Putamen (tissue), 1 donor: ENCODE data around the gene MEX3D.
"Not testable (repeated sequence)": the region's sequence is repeated elsewhere in the genome, so short reads cannot be mapped to it uniquely, and the experiment has no call there.

Source experiments
- DNase-seq: peaks from one replicate; pipeline ENCODE4 v3.0.0-alpha.2; 2016; ENCODE audit warnings: low spot score

Gene MEX3D

DNA sequence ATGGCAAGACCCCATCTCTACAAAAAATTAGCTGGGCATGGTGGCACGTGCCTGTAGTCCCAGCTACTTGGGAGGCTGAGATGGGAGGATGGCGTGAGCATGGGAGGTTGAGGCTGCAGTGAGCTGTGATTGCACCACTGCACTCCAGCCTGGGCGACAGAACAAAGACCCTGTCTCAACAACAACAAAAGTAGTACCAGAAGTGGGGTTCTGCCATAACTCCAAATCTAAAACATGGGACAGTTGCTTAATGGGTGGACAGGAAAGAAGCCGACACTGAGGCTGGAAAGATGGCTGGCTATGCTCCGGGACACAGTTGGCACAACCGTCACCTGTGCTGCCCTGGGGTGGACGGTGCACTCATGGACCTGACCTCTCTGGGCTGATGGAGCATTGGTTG lies 32.4 kb downstream of the MEX3D start:
- not testable (repeated sequence) for DNase-seq

DNA sequence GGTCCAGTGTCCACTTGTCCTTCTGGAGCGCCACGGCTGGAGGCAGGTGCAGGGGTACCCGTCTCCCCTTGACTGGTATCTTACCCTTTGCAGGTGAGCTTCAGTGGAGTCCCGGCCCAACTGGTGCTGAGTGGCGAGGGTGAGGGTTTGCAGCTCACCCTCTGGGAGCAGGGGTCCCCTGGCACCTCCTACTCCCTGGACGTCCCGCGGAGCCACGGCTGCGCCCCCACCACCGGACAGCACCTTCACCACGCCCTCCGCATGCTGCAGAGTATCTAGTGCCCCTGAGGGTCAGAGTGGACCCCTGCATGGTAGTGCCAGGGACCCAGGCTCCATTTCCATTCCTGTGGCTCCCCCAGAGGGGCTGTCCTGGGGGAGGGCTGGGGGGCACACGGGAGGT lies 33.2 kb downstream of the MEX3D start:
- DNase-seq = no peak

DNA sequence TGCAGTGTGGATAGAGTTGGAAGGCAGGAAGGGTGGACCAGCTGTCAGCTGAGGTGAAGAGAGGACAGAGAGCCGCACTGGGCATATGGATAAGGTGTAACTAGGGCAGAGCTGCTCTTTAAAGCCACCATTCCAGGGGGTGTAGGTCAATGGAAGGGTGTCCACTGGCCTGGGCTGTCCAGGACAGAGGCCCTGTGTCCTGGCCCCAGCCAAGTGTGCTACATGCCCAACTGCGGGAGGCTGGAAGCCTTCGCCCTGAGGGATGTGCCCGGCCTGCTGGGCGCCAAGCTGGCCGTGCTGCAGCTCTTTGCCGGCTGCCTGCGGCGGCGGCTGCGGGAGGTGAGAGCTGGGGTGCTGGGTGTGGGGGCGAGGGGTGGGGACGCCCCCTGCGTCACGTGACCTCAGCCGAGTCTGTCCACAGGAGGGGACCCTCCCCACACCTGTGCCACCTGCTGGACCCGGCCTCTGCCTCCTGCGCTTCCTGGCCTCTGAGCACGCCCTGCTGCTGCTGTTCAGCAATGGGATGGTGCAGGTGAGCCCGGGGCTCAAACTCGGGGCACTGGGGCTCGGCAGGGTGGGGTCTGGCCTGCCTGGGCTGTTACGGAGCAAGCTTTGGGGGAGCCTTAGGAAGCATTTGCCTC lies 34.5 kb downstream of the MEX3D start:
- no peak for DNase-seq

DNA sequence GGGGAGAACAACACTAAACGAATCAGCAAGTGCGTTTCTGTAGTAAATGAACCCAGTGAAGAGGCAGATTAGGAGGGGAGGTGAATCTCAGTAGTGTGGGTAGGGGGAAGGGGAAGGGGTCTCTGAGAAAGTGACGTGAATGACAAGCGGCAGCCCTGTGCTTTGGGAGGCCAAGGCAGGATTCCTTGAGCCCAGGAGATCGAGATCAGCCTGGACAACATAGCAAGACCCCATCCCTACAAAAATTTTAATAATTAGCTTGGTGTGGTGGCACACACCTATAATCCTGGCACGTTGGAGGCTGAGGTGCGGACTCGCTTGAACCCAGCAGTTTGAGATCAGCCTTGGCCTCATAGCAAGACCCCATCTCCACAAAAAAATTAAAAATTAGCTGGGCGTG lies 36.1 kb downstream of the MEX3D start:
- DNase-seq = no peak

DNA sequence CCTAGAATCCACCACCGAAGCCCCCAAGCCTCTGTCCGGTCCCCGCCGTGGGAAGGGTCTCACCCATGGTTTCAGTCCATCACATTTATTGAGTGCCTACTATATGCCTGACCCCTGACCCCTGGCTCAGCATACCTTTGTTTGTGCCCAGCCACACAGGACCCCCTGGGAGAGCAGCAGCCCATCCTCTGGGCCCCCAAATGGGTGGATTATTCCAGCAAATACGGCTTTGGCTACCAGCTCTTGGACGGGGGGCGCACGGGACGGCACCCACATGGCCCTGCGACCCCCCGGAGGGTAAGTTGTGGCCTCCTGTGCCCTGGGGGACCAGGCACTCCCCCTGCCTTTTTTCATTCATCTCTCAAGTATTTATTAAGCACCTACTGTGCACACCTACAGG lies 36.5 kb downstream of the MEX3D start:
- no peak for DNase-seq

DNA sequence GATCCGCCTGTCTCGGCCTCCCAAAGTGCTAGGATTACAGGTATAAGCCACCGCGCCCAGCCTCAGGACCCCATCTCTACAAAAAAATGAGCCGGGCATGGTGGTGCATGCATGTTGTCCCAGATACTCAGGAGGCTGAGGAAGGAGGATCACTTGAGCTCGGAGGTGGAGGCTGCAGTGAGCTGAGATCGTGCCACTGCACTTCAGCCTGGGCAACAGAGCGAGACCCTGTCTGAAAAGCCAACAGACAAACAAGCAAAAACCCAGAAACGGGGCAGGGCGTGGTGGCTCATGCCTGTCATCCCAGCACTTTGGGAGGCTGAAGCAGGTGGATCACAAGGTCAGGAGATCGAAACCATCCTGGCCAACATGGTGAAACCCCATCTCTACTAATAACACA lies 37.3 kb downstream of the MEX3D start:
- not testable (repeated sequence) for DNase-seq

DNA sequence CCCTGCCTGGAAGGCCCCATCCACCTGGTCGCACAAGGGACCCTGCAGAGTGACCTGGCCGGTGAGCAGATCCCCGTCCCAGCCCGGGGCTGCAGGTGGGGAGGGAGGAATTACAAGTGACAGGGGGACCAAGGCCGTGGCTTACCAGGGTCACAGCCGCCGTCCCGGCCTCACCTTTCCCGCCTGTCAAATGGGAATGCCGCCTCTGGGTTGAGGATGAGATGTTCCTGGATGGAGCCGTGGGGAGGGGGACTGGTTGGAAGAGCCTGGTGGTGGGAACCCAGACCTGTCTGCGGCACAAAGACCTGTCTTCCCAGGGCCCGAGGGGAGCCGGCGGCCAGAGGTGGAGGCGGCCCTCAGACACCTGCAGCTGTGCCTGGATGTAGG lies 38.7 kb downstream of the MEX3D start:
- no peak for DNase-seq

DNA sequence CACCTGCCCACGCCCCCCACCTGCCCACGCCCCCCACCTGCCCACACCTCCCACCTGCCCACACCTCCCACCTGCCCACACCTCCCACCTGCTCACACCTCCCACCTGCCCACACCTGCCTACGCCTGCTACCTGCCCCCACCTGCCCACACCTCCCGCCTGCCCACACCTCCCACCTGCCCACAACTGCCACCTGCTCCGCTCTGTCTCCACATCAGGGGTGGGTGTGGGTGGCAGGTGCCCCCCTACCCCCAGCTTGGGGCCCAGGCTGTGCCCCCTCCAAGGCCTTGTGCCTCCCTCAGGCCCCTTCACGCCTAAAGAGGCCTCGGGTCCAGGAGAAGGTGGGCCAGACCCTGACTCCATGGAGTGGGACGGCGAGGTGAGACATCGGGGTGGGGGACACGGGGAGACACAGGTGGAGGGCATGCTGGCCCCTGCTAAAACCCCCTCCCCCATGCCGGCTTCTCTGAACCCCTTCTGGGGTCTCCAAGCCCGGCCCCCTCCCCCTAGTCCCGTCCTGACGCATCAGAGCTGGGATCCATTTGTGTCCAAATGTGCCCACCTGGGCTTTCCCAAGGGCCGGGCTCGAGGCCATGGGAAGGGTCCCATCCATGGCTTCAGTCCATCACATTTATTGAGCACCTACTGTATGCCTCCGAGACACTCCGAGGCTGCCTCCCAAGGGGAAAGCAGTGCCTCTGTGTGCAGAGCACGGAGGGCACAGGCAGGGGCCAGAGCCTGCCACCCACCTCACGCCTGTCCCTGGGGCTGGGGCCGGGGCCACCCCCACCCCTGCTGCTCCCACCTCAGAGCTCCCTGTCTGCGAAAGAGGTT lies 39.3 kb downstream of the MEX3D start:
- no peak for DNase-seq

DNA sequence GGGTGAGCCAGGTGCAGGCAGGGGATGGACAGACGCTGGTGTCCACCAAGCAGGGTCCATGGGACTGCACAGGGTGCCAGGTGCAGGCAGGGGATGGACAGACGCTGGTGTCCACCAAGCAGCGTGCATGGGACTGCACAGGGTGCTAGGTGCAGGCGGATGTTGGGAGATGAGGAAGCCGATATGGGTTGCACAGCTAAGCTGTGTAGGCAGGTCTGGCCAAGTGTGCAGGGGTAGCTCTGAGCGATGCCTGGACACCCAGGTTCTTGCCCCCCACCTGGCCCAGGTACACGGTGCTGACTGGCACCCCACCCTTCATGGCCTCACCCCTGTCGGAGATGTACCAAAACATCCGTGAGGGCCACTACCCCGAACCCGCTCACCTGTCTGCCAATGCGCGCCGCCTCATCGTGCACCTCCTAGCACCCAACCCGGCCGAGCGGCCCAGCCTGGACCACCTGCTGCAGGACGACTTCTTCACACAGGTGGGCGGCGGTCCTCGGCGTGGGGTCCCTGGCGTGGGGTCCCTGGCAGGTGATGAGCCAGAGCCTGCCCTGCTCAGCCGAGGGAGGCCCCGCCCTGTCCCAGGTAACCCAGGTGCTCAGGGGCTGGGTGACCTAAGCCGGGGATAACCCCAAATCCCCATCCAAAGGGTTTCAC lies 40.3 kb downstream of the MEX3D start:
- DNase-seq = no peak

DNA sequence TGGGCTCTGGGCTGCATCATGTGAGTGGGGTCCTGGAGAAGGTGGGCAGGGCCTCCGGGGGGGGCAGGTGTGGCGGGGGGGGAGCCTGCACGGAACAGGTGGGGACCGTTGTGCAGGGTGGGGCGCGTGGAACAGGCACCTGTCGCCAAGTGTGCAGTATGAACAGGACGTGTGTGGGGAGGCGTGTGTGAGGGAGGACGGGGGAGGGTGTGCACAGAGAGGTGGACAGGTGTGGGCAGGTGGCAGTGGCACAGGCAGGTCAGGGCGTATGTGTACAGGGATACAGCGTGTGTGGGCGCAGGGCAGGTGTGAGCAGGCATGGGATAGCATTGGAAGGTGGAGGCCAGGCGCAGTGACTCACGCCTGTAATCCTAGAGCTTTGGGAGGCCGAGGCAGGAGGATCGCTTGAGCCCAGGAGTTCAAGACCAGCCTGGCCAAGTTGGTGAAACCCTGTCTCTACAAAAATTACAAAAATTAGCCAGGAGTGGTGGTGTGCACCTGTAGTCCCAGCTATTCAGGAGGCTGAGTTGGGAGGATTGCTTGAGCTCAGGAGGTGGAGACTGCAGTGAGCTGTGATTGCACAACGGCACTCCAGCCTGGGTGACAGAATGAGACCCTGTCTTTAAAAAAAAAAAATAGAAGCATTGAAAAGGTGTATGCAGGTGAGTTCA lies 41.0 kb downstream of the MEX3D start:
- DNase-seq = no peak

DNA sequence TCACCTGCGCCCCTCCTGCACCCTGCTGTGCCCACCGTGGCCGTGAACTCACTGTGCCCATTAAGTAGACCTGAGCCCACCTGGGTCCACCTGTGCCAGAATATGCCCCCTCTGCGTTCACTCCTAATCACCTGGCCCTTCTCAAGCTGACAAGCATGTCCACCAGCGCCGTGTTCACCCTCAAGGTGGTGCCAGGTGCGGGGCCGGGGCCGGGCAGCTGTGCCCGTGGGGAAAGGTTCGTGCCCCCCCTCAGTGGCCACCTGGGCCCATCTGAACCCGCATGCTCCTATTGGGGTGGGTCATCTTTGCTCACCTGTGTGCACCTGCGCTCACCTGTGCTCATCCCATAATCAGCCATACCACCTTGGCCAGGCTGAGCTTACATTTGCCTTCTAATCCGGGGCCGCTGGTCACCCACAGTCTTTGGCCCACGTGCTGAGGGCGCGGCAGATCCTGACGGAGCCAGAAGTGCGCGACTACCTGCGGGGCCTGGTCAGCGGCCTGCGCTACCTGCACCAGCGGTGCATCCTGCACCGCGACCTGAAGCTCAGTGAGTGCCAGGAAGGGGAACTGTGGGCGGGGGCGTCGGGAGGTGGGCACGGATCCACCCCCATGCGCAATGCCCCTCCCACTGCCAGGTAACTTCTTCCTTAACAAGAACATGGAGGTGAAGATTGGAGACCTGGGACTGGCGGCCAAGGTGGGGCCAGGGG lies 41.9 kb downstream of the MEX3D start:
- DNase-seq = no peak

DNA sequence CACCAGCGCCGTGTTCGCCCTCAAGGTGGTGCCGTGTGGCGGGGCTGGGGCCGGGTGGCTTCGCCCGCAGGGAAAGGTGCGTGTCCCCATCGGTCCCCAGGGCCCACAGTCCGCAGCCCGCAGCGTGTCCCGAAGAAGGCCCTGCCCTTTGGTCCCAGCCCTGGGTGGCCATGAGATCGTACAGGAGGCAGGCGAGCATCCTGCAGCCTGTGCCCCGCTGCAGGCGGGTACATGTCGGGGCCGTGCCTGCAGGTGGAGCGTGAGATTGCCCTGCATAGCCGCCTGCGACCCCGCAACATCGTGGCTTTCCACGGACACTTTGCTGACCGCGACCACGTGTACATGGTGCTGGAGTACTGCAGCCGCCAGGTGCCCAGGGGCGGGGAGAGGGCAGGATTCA lies 42.8 kb downstream of the MEX3D start:
- no peak for DNase-seq

DNA sequence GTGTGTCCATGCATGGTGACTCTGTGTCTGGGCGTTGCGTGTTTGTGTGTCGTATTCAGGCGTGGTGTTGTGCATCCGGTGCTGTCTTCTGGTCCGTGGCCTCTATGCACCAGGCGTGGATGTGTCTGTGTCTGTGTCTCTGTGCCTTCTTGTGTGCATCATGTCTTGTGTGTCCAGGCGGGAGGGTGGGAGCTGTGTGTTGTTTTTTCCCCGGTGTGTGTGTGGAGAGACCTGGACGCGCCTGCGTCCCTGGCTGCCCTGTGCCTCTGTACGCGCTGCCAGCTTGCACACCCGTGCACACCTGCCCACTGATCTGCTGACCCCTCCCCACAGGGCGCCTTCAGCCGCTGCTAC lies 43.2 kb downstream of the MEX3D start:
- DNase-seq = no peak

DNA sequence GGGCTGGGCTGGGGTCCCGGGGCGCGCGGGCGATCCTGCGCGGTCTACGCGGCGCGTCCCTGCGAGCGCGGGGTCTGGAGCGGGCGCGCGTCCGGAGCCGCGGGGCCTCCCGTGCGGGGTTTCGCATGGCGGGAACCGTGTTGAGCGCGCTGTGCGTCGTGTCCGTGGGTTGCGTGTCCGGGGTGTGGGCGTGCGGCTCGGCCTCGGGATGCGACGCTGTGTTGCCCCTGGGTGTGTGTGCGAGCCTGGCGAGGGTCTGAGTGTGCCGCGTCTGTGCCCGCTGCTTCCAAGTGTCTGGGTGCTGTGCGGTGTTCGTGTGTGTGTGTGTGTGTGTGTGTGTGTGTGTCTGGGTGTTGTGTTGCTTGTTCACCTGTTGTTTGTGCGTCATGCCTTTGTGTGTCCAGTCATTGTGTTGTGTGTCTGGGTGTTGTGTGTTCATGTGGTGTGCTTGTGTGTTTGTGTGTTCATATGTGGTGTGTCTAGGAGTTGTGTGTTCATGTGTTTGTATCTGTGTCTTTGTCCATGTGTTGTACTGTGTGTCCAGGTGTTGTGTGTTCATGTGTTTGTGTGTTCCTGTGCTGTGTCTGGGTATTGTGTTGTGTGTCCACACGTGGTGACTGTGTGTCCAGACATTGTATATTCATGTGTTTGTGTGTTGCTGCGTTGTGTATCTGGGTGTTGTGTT lies 43.7 kb downstream of the MEX3D start:
- DNase-seq = no peak

DNA sequence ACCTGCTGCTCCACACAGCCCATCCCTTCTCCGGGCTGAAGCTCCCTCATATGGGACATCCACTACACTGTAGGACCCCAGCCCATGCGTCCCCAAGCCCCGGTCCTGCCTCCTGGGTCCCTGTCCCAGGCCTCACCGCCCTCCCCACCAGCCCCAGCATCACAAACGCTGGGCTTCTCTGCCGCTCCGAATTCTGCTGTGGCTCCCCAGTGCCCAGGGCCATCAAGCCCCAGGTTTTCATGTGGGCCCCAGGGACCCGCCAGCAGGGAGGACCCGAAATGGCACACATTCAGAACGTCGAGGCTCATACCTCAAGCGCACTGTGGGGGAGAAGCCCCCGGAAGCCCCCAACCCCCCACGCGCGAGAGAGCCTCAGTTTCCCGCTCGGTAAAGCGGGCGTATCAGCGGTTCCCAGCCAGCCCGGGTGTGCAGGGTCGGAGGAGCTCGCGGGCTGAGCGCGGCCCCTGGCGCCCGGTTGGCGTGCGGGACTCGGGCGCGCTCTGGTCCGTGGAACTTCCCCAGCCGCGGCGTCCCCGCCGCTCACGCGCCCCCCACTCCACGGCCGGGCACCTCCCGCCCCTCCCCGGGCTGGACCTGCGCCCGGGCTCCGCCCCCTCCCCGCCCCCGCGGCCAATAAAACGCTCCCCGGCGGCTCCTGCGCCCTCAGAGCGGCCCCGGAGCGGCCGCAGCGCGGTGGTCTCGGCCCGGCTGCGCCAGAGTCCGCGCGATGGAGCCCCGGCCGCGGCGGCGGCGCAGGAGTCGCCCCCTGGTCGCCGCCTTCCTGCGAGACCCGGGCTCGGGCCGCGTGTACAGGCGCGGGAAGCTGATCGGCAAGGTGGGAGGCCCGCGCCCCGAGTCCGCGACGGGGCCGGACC lies 44.5 kb downstream of the MEX3D start, which contains the start of gene PLK5:
TSS of gene PLK5 (plus strand) at position 666 of the 875 bp plus-strand sequence. CDS start 2,920 bp downstream, outside the sequence.
- DNase-seq = no peak

DNA sequence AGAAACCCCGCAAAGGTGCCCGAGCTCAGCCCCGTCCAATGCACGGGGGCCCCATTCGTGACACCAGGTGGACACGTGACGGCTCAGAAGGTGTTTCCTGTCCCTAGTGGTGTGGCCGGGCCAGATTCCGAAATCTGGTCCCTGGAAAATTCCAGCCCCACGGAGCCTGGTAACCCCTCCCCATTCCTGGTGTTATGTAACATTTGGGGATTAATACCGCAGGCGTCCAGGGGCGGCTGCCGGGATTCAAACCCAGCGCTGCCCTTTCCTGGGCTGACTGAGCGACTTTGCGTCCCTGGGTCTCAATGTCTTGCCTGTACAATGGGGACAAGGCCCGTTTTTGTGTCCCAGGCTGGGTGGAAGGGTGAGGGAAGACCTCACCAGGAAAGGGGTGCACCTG lies 45.3 kb downstream of the MEX3D start:
- no peak for DNase-seq

DNA sequence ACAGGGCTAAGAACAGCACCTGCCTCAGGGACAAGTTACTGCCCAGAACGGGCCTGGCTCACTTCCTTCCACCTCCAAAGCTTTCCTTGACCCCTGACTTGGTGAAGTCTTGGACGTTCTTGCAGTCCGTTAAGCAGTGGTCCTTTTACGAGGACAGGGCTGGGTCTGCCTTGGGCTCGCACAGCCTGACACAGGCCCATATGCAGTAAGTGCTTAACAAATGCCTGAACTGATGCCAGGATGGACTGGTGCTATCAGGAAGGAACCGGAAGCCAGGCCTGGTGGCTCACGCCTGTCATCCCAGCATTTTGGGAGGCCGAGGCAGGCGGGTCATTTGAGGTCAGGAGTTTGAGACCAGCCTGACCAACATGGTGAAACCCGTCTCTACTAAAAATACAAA lies 46.1 kb downstream of the MEX3D start:
- DNase-seq = no peak

DNA sequence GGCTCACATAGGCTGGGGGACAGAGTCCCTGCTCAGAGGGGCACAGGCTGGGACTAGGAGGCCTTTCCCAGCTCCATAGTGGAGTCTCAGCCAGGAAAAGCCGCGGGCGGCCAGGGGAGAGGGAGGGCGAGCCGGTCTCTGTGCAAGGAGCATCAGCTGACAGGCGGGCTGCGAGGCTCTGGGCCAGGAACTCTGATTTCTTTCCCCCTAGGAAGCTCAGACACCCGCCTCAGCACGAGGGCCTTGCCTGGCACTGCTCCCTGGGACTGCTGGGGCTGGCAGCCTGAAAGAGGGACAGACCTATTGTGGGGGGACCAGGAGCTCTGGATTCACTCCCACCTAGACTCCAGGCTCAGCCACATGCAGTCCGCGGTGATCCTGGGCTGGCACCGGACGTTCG lies 46.5 kb downstream of the MEX3D start:
- peak; percentile 57 for DNase-seq

DNA sequence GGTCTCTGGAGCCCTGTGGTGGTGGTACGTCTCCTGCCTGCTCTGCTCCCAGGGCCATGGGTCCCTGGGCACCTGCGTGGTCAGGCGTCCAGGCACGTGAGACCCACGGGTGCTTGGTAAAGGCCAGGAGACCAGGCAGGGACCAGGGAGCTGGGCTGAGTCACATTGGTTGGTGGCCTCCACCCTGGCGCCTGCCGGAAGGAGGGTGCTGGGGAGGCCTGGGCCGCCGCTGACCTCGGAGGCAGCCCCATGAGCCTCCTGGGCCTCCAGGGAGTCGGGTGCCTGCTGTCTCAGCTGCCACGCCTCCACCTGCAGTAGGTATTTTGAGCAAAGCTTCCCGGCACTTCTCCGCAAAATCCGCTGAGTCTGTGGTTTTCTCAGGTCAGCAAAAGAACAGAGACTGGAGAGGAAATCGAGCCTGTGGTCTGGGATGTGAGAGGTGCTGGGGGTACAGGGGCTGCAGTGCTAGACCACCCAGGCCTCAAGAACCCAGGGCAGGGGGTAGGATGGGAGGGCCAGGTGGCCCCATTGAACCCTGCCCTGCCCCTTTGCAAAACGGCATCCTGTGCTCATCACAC lies 47.8 kb downstream of the MEX3D start:
- DNase-seq = no peak

DNA sequence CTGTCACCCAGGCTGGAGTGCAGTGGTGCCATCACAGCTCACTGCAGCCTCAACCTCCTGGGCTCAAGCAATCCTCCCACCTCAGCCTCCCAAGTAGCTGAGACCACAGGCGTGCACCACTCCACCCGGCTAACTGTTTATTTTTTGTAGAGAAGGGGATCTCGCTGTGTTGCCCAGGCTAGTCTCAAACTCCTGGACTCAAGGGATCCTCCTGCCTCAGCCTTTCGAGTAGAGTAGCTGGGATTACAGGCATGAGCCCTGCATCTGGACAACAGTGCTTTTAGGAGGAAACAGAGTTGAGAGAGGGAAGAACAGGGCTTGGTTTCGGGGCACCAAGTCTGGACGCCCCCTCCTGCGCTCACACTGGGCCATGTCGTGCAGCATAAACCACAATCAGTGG lies 48.3 kb downstream of the MEX3D start:
- not testable (repeated sequence) for DNase-seq
